GM21360 (cell line): ENCODE results near the gene LPP.

Source experiments
- ATAC-seq: cut with Tn5 transposase; IDR thresholded peaks from one replicate; pipeline ENCODE4 v1.9.1; 2021; ENCODE audit warnings: mild to moderate bottlenecking, moderate library complexity; ENCODE audit not compliant: unreplicated experiment

The LPP gene

GRCh38 chr3:188168648-188169047 lies 14.7 kb downstream of the LPP start:
- no peak for ATAC-seq

GRCh38 chr3:188169830-188170455 lies 16.0 kb downstream of the LPP start:
- ATAC-seq: no peak

- ATAC-seq: no peak
Measured at GRCh38 chr3:188170461-188171459, 16.8 kb downstream of the LPP start.

GRCh38 chr3:188171682-188172467 lies 17.9 kb downstream of the LPP start:
- ATAC-seq: no peak

- no peak for ATAC-seq
Measured at GRCh38 chr3:188174317-188175044, 20.5 kb downstream of the LPP start.

- no peak for ATAC-seq
Measured at GRCh38 chr3:188176476-188176875, 22.5 kb downstream of the LPP start.

- no peak for ATAC-seq
Measured at GRCh38 chr3:188176884-188177283, 22.9 kb downstream of the LPP start.

GRCh38 chr3:188177721-188178120 lies 23.8 kb downstream of the LPP start:
- ATAC-seq: no peak

- ATAC-seq: no peak
Measured at GRCh38 chr3:188178293-188178936, 24.5 kb downstream of the LPP start.

- ATAC-seq: no peak
Measured at GRCh38 chr3:188179006-188179966, 25.3 kb downstream of the LPP start.

GRCh38 chr3:188180114-188180513 lies 26.2 kb downstream of the LPP start:
- ATAC-seq: no peak

GRCh38 chr3:188183452-188183851 lies 29.5 kb downstream of the LPP start:
- ATAC-seq: no peak

GRCh38 chr3:188184160-188184559 lies 30.2 kb downstream of the LPP start:
- no peak for ATAC-seq

- no peak for ATAC-seq
Measured at GRCh38 chr3:188184649-188185048, 30.7 kb downstream of the LPP start.

- no peak for ATAC-seq
Measured at GRCh38 chr3:188185717-188186251, 31.8 kb downstream of the LPP start.

- ATAC-seq: no peak
Measured at GRCh38 chr3:188187053-188187452, 33.1 kb downstream of the LPP start.

- no peak for ATAC-seq
Measured at GRCh38 chr3:188188911-188189310, 35.0 kb downstream of the LPP start.

- ATAC-seq: no peak
Measured at GRCh38 chr3:188191460-188191859, 37.5 kb downstream of the LPP start.

- no peak for ATAC-seq
Measured at GRCh38 chr3:188192034-188192433, 38.1 kb downstream of the LPP start.
